Left ventricle myocardium inferior (tissue), 1 donor: ENCODE measurements around the gene EHBP1. TPM values are rescaled to one million over a fixed set of nuclear protein-coding genes. Genes with fewer than 3 reads are reported as not detected.

Experiments used
- DNase-seq: peaks from one replicate; pipeline ENCODE4 v3.0.0-alpha.2; 2020
- H3K27ac ChIP-seq: fragments of 200-600 bp; replicated peaks from 2 replicates; pipeline ENCODE4 v1.8.0; 2021
- H3K27me3 ChIP-seq: fragments of 200-600 bp; 2 replicates; pipeline ENCODE4 v1.8.0; 2021; ENCODE audit warnings: low read depth
- H3K36me3 ChIP-seq: fragments of 200-600 bp; 2 replicates; pipeline ENCODE4 v1.8.0; 2021
- H3K4me1 ChIP-seq: fragments of 200-600 bp; 2 replicates; pipeline ENCODE4 v1.8.0; 2021
- H3K4me3 ChIP-seq: fragments of 200-600 bp; 2 replicates; pipeline ENCODE4 v1.8.0; 2021; ENCODE audit warnings: mild to moderate bottlenecking, moderate library complexity
- H3K9me3 ChIP-seq: fragments of 200-600 bp; replicated peaks from 2 replicates; pipeline ENCODE4 v1.8.0; 2021
- intact Hi-C: fragments of 100-400 bp; cut with micrococcal nuclease; formaldehyde crosslinking; loops from one replicate; pipeline ENCODE4 v1.11.0; 2022
- total RNA-seq: library from RNA; stranded (reverse); fragmentation: NEBNext Ultra II Directional; extraction: Animal tissue kit (Norgen Biotek cat#: 25700); gene quantifications from one replicate; pipeline ENCODE4 v1.2.1, GENCODE V29; 2021
- TF ChIP-seq, protein P1 (sequence below): fragments of 200-600 bp; IDR thresholded peaks from 2 replicates; pipeline ENCODE4 v1.8.0; 2021; ENCODE audit warnings: antibody characterized with exemption, mild to moderate bottlenecking, borderline replicate concordance
- donor health status: DM: no; HTN: yes; CAD: no; lungs with severe emphysema.

Gene EHBP1
- total RNA-seq, 1 donor from 2014 or later = 20.4 TPM

DNA sequence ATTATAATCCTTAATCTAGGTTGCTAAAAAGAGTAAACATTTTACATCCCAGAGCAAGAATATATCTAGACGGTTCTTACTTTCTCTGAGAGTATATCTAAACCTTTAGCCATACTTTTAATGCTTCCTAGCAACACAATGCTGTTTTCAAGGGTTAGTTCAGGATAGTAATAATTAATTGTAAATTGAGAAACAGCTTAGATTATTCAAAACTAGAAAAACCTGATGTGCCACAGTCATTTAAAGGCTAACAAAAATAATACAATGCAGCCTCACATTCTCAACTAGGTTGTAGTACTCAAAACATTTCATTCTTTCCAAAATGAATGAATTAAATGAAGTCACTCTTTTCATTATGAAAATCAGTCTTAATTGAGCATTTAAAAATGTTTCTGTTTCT lies 241.9 kb downstream of the EHBP1 start:
- H3K4me3 ChIP-seq = no peak overlapping the region
- H3K9me3 ChIP-seq = no peaks in the 10 kb centered on the region
- peaks cover 24% of the 10 kb centered on the region for H3K36me3 ChIP-seq
- H3K27me3 ChIP-seq = no peaks in the 10 kb centered on the region
- H3K27ac ChIP-seq = no peak overlapping the region
- TF ChIP-seq, protein P1, sequence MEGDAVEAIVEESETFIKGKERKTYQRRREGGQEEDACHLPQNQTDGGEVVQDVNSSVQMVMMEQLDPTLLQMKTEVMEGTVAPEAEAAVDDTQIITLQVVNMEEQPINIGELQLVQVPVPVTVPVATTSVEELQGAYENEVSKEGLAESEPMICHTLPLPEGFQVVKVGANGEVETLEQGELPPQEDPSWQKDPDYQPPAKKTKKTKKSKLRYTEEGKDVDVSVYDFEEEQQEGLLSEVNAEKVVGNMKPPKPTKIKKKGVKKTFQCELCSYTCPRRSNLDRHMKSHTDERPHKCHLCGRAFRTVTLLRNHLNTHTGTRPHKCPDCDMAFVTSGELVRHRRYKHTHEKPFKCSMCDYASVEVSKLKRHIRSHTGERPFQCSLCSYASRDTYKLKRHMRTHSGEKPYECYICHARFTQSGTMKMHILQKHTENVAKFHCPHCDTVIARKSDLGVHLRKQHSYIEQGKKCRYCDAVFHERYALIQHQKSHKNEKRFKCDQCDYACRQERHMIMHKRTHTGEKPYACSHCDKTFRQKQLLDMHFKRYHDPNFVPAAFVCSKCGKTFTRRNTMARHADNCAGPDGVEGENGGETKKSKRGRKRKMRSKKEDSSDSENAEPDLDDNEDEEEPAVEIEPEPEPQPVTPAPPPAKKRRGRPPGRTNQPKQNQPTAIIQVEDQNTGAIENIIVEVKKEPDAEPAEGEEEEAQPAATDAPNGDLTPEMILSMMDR = no peak
- H3K4me1 ChIP-seq = no peaks in the 10 kb centered on the region
- DNase-seq = no peak
- intact Hi-C loops = no loop called here

DNA sequence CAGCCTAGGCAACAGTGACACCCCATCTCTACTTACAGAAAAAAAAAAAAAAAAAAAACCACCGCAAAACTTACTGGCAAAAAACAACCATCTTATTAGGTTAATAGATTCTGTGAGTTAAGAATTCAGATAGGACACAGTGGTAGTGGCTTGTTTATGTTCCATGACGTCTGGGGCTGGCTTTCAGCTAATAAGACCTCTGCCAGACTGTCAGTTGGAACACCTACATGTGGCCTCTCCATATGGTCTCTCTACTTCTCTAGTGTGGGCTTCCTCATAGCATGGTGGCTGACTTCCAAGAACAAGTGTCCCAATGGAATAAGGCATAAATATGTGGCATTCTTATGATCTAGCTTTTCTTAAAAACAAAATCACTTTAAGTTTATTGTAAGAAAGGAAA lies 251.1 kb downstream of the EHBP1 start:
- TF ChIP-seq, protein P1 = no peak
- H3K4me1 ChIP-seq = no peaks in the 10 kb centered on the region
- no peaks in the 10 kb centered on the region for H3K9me3 ChIP-seq
- no peak overlapping the region for H3K27ac ChIP-seq
- intact Hi-C loops = no loop called here
- H3K36me3 ChIP-seq = peaks cover 23% of the 10 kb centered on the region
- DNase-seq = no peak
- H3K27me3 ChIP-seq = no peaks in the 10 kb centered on the region
- no peak overlapping the region for H3K4me3 ChIP-seq

DNA sequence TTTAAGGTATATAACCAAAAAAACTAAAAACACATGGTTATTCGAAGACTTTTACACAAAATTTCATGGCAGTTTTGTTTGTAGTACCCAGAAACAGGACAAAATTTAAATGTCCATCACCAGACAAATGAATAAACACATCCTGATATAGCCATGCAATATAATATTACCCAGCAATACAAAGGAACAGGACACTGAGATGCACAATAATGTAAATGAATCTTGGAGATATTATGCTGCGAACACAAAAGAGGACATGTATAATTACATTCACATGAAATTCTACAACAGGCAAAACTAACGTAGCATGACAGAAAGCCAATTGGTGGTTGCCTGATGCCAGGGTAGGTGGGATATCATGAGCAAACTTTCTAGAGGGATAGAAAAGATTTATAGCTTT lies 252.7 kb downstream of the EHBP1 start:
- H3K27me3 ChIP-seq = no peaks in the 10 kb centered on the region
- H3K9me3 ChIP-seq = no peaks in the 10 kb centered on the region
- H3K27ac ChIP-seq = no peak overlapping the region
- no peaks in the 10 kb centered on the region for H3K4me1 ChIP-seq
- DNase-seq = no peak
- intact Hi-C loops = no loop called here
- H3K36me3 ChIP-seq = peaks cover 26% of the 10 kb centered on the region
- TF ChIP-seq, protein P1 = no peak
- H3K4me3 ChIP-seq = no peak overlapping the region

DNA sequence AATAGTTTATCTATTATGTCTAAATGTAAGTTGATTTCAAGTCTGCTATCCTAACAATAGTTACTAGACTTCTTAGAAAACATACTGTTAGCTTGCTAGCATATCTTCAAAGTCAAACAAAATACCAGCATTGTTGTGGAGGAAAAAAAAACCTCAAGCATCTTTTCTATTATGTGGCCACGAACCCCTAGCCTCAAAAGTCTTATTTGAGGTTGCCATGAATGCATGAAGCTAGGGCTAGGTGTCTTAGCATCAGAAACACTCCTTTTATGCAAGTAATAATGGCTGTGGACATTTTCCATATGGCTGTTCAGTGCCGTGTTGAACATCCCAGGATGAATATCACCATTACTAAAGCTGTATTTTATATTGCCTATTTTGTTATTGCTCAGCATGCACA lies 258.5 kb downstream of the EHBP1 start:
- H3K27me3 ChIP-seq = no peaks in the 10 kb centered on the region
- TF ChIP-seq, protein P1 = no peak
- H3K4me1 ChIP-seq = no peaks in the 10 kb centered on the region
- no peak for DNase-seq
- H3K27ac ChIP-seq = no peak overlapping the region
- intact Hi-C loops = no loop called here
- peaks cover 5% of the 10 kb centered on the region for H3K36me3 ChIP-seq
- no peak overlapping the region for H3K4me3 ChIP-seq
- no peaks in the 10 kb centered on the region for H3K9me3 ChIP-seq

DNA sequence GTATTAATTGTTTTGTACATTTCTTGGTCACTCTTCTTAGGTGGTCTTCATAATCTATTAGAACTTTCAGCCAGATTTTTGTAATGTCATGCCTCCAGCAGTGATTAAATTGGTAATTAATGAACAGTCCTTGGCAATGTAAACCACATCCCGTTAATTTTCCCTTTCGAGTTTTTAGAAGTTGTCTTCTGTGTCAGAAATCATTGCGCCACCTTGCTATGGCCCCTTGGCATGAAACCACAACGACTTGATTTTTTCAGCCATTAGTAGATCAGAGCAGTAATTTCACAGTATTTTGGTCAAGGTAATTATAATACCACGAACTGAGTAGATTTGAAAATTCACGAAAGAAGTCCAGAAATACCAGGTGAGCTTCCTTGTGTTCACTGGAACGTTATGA lies 259.2 kb downstream of the EHBP1 start:
- Histone ChIP-seq H3K4me1 (no peaks in the 10 kb centered on the region), H3K36me3 (peaks cover 3% of the 10 kb centered on the region), H3K4me3 (no peak overlapping the region), H3K27ac (no peak overlapping the region), H3K9me3 (no peaks in the 10 kb centered on the region), H3K27me3 (no peaks in the 10 kb centered on the region)
- no peak for DNase-seq
- TF ChIP-seq, protein P1 = no peak
- intact Hi-C loops = no loop called here

DNA sequence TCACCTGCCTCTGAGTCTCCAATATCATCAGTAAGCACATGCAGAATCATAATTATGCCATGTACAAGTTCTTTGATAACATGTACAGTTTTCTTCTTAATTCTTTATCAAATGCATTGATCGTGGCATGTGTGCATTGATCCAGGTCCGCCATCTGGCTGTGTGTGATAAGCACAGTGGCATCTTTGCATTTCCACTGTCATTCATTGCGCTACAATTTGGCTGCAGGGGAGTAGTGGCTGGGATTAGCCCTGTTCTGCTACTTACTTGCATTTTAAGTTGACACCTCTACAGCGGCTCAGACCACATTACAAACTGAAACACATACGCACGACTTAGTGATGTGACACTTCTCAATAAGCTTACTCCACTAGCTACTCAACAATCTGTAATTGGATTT lies 261.5 kb downstream of the EHBP1 start:
- no peak overlapping the region for H3K4me3 ChIP-seq
- H3K9me3 ChIP-seq = no peaks in the 10 kb centered on the region
- H3K36me3 ChIP-seq = peaks cover 3% of the 10 kb centered on the region
- DNase-seq = no peak
- no peak overlapping the region for H3K27ac ChIP-seq
- no peaks in the 10 kb centered on the region for H3K27me3 ChIP-seq
- TF ChIP-seq, protein P1 = no peak
- no peaks in the 10 kb centered on the region for H3K4me1 ChIP-seq
- intact Hi-C loops = no loop called here
